Prostate gland (tissue), 2 donors: Measurements from ENCODE around the gene MRAP. TPM values are rescaled to one million over a fixed set of nuclear protein-coding genes. Genes with fewer than 3 reads are reported as not detected.

ENCODE experiments used
- DNase-seq: peaks from one replicate; pipeline ENCODE4 v3.0.0-alpha.2; 2019; ENCODE audit warnings: low spot score
- H3K27ac ChIP-seq, 2 donors: fragments of 200-600 bp; sonication (generic); 2 replicates each; pipeline ENCODE4 v1.5.1; 2017 to 2019
- H3K27me3 ChIP-seq: fragments of 200-600 bp; sonication (generic); replicated peaks from 2 replicates; pipeline ENCODE4 v1.5.1; 2019; ENCODE audit not compliant: insufficient read depth
- H3K36me3 ChIP-seq, 2 donors: fragments of 200-600 bp; sonication (generic); 1 replicate in 1 of 2; 2 replicates in 1 of 2; pipeline versions ENCODE4 v1.5.1 to v1.8.1; 2017 to 2019
- H3K4me1 ChIP-seq: fragments of 200-600 bp; sonication (generic); replicated peaks from 2 replicates; pipeline ENCODE4 v1.5.1; 2019
- H3K4me3 ChIP-seq, 2 donors: fragments of 200-600 bp; sonication (generic); 2 replicates each; pipeline ENCODE4 v1.5.1; 2017 to 2019
- H3K9me3 ChIP-seq: fragments of 200-600 bp; sonication (generic); 2 replicates; pipeline ENCODE4 v1.5.1; 2017
- POLR2A ChIP-seq: fragments of 450-650 bp; IDR thresholded peaks from one replicate; pipeline ENCODE4 v1.6.1; 2016; ENCODE audit warnings: antibody characterized with exemption, mild to moderate bottlenecking
- POLR2AphosphoS5 ChIP-seq: sonication (generic); formaldehyde crosslinking; IDR thresholded peaks from one replicate; pipeline ENCODE4 v1.6.1; 2017; ENCODE audit warnings: antibody characterized with exemption
- WGBS: methylation state at CpG from one replicate; pipeline ENCODE4 v1.1.5; 2018; 5-methylcytosine and 5-hydroxymethylcytosine counted together
- intact Hi-C: fragments of 100-400 bp; cut with DNase I; formaldehyde crosslinking; loops from one replicate; pipeline ENCODE4 v1.14.2; 2022
- total RNA-seq, 2 donors: library from RNA; depleted of rRNA; stranded (reverse); fragments of >200 nt; gene quantifications; one replicate each; pipeline ENCODE4 v1.1.0, GENCODE V29; 2016
- TF ChIP-seq, protein P1 (sequence below), 4 experiments: fragments of 200-600 bp in 2 of 4; fragments of 450-650 bp in 2 of 4; sonication (generic) in 2 of 4; IDR thresholded peaks; 1 replicate in 3 of 4; 2 replicates in 1 of 4; pipeline ENCODE4 v1.5.1; 2016 to 2019; ENCODE audit warnings: antibody characterized with exemption in 4 of 4, mild to moderate bottlenecking in 2 of 4, moderate library complexity in 2 of 4

MRAP gene
- total RNA-seq, 2 donors from 2014 or later = 4.7 TPM; not detected in 1

DNA sequence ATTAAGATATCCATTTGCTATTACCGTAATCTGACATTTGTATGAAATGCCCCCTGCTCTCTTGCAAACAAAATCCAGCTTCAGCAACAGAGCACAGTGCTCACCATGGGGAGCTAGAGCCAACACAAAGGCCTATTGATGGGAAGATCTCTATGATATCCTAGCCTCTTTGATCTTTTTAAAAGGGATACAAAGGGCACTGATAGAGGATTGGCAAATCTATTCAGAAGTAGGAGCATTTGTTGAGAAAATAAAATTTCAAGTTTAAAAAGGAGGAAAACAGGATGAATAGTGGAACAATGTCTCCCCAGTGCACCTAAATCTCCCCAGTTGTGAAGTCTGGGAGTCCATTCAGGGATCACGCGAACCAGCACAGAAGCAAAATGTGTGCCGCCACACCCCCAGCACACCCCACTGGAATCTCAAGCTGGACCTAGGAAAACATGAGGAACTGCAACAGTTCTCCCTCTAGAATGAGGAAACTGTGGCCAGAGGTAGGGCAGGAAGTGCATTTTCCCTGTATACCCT is 32.2 kb downstream of the MRAP start:
- 94% methylated on average over 4 of the region's 4 CpGs for WGBS
- H3K9me3 ChIP-seq = no peaks in the 10 kb centered on the region

DNA sequence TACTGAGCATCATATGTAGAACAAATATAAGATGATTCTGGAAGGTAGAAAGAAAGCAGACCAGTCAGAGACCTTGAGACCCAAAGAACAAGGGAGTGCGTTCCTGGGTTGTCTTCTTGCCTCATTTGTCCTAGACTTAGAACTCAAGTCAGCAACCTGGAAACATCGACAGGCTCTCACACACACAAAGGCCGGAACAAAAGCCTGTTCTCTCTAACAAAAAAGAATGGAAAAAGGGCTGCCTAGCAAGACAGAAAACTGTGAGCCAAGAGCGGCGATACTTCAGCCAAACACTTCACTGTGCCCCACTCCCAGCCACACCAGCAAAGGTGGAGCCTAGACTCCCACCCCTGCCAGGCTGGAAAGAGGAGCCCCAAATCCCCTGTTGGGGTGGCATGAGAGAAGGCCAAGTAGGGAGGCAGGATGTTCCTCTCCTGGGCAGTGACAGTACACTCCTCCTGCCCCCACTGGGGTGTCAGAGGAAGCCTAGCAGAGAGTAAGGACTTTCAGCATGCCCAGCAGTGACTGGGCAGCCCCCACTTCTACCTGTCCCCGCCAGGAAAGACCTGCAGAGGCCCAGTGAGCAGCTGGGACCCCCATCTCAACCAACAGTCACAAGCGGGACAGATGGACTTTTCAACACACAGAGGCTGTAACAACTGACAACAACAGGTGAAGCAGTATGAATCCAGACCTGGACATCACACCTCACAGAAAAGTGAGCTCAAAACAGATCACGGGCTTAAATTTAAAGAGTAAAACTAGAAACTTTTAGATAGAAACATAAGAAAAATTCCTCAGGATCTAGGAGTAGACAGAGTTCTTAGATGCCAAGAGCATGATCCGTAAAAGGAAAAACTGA is 33.0 kb downstream of the MRAP start:
- Histone ChIP-seq H3K4me3 (no peak overlapping the region), H3K27me3 (no peaks in the 10 kb centered on the region), H3K36me3 (peaks cover 3 to 12% of the 10 kb centered on the region in 2 donors), H3K4me1 (no peaks in the 10 kb centered on the region), H3K27ac (no peak overlapping the region), H3K9me3 (no peaks in the 10 kb centered on the region)
- WGBS = 93% methylated on average over 9 of the region's 9 CpGs
- no peak for DNase-seq
- TF ChIP-seq POLR2A (no peak), POLR2AphosphoS5 (no peak)
- TF ChIP-seq, protein P1, sequence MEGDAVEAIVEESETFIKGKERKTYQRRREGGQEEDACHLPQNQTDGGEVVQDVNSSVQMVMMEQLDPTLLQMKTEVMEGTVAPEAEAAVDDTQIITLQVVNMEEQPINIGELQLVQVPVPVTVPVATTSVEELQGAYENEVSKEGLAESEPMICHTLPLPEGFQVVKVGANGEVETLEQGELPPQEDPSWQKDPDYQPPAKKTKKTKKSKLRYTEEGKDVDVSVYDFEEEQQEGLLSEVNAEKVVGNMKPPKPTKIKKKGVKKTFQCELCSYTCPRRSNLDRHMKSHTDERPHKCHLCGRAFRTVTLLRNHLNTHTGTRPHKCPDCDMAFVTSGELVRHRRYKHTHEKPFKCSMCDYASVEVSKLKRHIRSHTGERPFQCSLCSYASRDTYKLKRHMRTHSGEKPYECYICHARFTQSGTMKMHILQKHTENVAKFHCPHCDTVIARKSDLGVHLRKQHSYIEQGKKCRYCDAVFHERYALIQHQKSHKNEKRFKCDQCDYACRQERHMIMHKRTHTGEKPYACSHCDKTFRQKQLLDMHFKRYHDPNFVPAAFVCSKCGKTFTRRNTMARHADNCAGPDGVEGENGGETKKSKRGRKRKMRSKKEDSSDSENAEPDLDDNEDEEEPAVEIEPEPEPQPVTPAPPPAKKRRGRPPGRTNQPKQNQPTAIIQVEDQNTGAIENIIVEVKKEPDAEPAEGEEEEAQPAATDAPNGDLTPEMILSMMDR (IDR thresholded peaks at IDR 0.05) = no peak
- intact Hi-C loops = no loop called here

More for the DNA sequence above, 32.2 kb downstream of the MRAP start:
- H3K4me1 ChIP-seq = no peaks in the 10 kb centered on the region
- intact Hi-C loops = no loop called here
- no peak overlapping the region for H3K27ac ChIP-seq
- no peak for TF ChIP-seq POLR2A
- TF ChIP-seq POLR2AphosphoS5 = no peak
- TF ChIP-seq, protein P1 (IDR thresholded peaks at IDR 0.05) = no peak
- H3K27me3 ChIP-seq = no peaks in the 10 kb centered on the region
- no peak overlapping the region for H3K4me3 ChIP-seq
- DNase-seq = no peak
- H3K36me3 ChIP-seq = peaks cover 3 to 9% of the 10 kb centered on the region in 2 donors

DNA sequence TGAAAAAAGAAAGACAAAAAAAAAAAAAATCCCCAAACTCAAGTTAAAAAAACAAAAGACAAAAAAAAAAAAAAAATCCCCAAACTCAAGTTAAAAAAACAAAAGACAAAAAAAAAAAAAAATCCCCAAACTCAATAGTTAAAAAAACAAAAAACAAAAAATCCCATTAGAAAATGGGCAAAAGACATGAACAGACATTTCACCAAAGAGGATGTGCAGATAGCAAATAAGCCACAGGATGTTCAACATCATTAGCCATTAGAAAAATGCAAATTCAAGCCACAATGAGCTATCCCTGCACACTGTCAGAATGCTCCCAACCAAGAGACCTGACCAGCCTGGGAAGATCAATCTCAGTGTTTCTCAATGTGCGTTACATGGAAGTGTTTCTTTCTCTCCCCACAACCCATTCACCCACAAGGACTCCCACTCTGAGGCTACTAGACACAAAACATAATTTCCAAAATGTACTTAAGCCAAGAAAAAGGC is 33.9 kb downstream of the MRAP start:
- TF ChIP-seq, protein P1 (IDR thresholded peaks at IDR 0.05) = no peak
- TF ChIP-seq POLR2A = no peak
- TF ChIP-seq POLR2AphosphoS5 = no peak
- Histone ChIP-seq H3K27ac (no peak overlapping the region), H3K9me3 (no peaks in the 10 kb centered on the region), H3K36me3 (peaks cover 3 to 12% of the 10 kb centered on the region in 2 donors), H3K27me3 (no peaks in the 10 kb centered on the region), H3K4me3 (no peak overlapping the region), H3K4me1 (no peaks in the 10 kb centered on the region)
- intact Hi-C loops = no loop called here
- no peak for DNase-seq
- WGBS = 100% methylated on average over 1 of the region's 1 CpG

DNA sequence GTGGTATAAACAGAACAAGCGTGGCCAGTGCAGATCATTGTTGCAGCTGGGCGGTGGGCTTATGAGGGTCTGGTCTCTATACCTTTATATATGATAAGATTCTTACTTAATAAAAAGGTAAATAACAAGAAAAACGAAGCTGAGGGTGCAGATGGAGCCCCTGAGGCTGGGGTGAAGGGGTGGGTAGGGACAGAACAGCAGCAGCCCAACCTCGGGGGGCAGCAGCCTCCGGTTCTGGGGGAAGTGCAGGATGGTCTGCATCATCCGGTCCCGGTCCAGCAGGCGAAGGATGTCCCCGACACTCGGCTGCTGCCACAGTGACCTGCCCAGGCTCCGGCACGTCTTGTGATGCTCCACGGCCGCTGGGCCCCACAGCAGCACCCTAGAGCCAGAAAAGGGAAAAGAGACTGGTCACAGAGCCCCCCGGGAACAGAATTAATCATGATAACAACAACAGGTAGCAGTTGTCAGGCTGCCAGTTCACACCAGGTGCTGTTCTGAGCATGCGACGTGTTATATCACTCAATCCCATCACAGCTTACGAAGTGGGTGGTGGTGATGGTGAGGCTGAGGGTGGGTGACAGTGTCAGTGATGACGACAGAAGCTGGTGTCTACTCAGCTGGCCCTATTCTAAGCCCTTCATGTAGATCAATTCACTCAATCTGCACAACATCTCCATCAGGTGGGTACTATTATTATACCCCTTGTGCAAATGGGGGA is 35.5 kb downstream of the MRAP start:
- H3K36me3 ChIP-seq = peaks cover 3 to 18% of the 10 kb centered on the region in 2 donors
- no peak overlapping the region for H3K4me3 ChIP-seq
- no peak for DNase-seq
- no peak overlapping the region for H3K27ac ChIP-seq
- no peak for TF ChIP-seq POLR2AphosphoS5
- TF ChIP-seq, protein P1 (IDR thresholded peaks at IDR 0.05) = no peak
- TF ChIP-seq POLR2A = no peak
- WGBS = 90% methylated on average over 16 of the region's 19 CpGs
- intact Hi-C loops = no loop called here
- H3K4me1 ChIP-seq = no peaks in the 10 kb centered on the region
- H3K27me3 ChIP-seq = no peaks in the 10 kb centered on the region
- H3K9me3 ChIP-seq = no peaks in the 10 kb centered on the region
